Nephron progenitor cell (in vitro differentiated cells): ENCODE data around the gene GNAI2.

Source experiments
- DNase-seq: peaks from one replicate; pipeline ENCODE4 v3.0.0; 2021
- H3K27ac Mint-ChIP-seq: 2 replicates; pipeline ENCODE4 v1.8.0; 2021; ENCODE audit warnings: mild to moderate bottlenecking, moderate library complexity, mixed read lengths
- H3K27me3 Mint-ChIP-seq: 2 replicates; pipeline ENCODE4 v1.8.0; 2021; ENCODE audit warnings: mild to moderate bottlenecking, low read depth, mixed read lengths; ENCODE audit not compliant: poor library complexity
- H3K36me3 Mint-ChIP-seq: 2 replicates; pipeline ENCODE4 v1.8.0; 2021; ENCODE audit warnings: low read depth, mixed read lengths
- H3K4me1 Mint-ChIP-seq: 2 replicates; pipeline ENCODE4 v1.8.0; 2021; ENCODE audit warnings: mixed read lengths
- H3K4me3 Mint-ChIP-seq: 2 replicates; pipeline ENCODE4 v1.8.0; 2021; ENCODE audit warnings: mild to moderate bottlenecking, moderate library complexity, mixed read lengths
- H3K9me3 Mint-ChIP-seq: 2 replicates; pipeline ENCODE4 v1.8.0; 2021; ENCODE audit warnings: mild to moderate bottlenecking, moderate library complexity, mixed read lengths
- TF ChIP-seq, protein P1 (sequence below): fragments of 200-600 bp; sonication (generic); IDR thresholded peaks from 2 replicates; pipeline ENCODE4 v1.5.0; 2021; ENCODE audit warnings: antibody characterized with exemption

GNAI2 gene

DNA sequence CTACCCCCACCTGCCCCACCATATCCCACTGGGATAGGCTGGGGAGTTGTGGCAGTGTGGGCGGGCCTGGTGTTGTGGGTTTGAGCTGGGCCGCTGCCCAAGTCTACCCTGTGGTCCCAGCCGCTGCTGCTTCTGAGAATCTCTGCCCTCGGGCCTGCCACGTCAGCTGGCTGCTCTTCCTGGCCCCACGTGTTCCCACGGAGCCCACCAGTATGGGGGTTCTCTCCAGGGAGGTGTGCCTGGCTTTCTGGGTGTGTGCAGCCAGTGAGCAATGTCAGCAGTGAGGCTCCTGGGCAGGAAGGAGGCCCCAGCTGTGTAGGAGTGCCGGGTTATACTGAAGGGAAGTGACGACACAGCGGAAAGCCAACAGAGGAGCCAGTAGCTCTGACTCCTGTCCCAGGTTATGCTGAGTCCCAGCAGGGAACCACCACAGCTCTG, 10.5 kb downstream of the GNAI2 start:
- DNase-seq: no peak
- Mint-ChIP-seq H3K27ac (peak overlapping the region; percentile 99), H3K27me3 (no peaks in the 10 kb centered on the region), H3K36me3 (peaks cover 4% of the 10 kb centered on the region), H3K9me3 (no peaks in the 10 kb centered on the region), H3K4me3 (peak overlapping the region; percentile 48), H3K4me1 (peaks cover 63% of the 10 kb centered on the region)
- TF ChIP-seq, protein P1, sequence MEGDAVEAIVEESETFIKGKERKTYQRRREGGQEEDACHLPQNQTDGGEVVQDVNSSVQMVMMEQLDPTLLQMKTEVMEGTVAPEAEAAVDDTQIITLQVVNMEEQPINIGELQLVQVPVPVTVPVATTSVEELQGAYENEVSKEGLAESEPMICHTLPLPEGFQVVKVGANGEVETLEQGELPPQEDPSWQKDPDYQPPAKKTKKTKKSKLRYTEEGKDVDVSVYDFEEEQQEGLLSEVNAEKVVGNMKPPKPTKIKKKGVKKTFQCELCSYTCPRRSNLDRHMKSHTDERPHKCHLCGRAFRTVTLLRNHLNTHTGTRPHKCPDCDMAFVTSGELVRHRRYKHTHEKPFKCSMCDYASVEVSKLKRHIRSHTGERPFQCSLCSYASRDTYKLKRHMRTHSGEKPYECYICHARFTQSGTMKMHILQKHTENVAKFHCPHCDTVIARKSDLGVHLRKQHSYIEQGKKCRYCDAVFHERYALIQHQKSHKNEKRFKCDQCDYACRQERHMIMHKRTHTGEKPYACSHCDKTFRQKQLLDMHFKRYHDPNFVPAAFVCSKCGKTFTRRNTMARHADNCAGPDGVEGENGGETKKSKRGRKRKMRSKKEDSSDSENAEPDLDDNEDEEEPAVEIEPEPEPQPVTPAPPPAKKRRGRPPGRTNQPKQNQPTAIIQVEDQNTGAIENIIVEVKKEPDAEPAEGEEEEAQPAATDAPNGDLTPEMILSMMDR: peak; percentile 36

DNA sequence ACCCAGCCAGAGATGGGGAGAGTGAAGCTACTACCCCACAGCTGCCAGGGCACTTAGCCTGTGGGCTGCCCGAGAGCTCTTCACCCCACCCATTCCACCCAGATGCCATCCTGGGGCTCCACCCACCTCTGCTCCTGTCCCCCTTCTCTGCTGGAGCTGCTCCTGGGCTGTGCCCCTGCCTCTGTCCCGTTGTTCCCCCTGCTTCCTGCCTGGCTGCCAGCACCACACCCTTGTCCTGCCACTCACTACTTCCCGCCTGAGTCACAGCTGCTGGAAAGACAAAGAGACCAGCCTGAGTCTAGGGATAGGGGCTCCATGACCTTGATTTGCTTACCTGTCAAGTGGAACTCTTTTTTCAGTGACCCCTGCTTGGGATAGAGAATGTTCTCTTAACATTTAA, 12.4 kb downstream of the GNAI2 start:
- Mint-ChIP-seq H3K9me3 (no peaks in the 10 kb centered on the region), H3K27ac (no peak overlapping the region), H3K4me3 (no peak overlapping the region), H3K4me1 (peaks cover 51% of the 10 kb centered on the region), H3K36me3 (peaks cover 7% of the 10 kb centered on the region), H3K27me3 (no peaks in the 10 kb centered on the region)
- DNase-seq: no peak
- TF ChIP-seq, protein P1: no peak

DNA sequence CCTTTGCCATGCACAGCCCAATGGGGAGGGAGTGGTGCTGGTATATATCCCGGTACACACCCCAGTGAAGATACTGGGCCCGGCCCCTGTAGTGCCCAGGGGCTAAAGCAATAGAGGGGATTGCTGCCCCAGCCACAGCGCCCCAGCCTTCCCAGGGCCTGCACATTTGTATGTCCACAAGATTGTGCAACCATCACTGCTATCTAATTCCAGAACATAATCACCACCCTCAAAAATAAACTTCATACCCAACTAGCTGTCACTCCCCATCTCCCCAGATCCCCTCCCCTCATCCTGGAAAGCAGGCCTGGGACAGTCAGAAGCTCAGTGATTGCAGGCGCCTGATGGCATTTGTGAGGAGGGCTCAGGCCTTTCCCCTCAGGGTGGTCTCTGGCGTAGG, 13.5 kb downstream of the GNAI2 start:
- Mint-ChIP-seq H3K9me3 (no peaks in the 10 kb centered on the region), H3K4me1 (peaks cover 52% of the 10 kb centered on the region), H3K36me3 (peaks cover 8% of the 10 kb centered on the region), H3K27me3 (no peaks in the 10 kb centered on the region), H3K4me3 (no peak overlapping the region), H3K27ac (no peak overlapping the region)
- TF ChIP-seq, protein P1: no peak
- no peak for DNase-seq

DNA sequence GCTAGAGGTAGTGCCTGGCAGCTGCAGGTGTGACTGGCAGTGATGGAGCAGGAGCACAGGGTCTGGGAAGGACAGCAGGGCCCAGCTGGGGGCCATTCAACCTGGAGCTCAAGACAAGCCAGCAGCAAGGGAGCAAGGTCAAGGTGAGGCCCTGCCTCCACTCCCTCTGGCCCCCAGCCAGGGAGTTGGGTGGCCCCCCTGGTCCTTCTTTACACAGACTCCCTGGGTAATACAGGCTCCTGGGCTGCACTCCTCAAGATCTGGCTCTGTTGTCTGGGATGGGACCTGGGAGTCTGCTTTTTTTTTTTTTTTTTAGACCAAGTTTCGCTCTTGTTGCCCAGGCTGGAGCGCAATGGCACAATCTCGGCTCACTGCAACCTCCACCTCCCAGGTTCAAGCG, 14.5 kb downstream of the GNAI2 start:
- TF ChIP-seq, protein P1: no peak
- H3K27ac Mint-ChIP-seq: peak overlapping the region; percentile 48

DNA sequence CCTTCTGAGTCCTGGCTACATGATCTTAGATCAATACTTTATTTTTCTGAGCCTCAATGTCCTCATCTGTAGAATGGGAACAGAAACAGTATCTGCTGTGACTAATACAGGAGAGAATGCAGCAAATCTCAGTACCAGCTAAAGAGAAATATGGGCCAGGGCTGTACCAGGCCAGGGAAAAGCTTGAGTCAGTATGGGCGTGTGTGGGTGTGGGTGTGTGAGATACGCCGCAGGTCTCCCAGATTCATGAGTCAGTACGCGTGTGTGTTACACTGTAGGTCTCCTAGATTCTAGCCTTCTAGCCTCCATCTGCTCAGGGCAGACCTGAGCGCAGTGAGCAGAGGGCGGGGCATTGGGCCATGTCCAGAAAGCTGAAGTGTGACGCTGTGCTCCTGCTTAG, 15.2 kb downstream of the GNAI2 start:
- Mint-ChIP-seq H3K27ac (no peak overlapping the region), H3K4me3 (no peak overlapping the region)

More for the DNA sequence above, 14.5 kb downstream of the GNAI2 start:
- no peak overlapping the region for H3K4me3 Mint-ChIP-seq
- H3K9me3 Mint-ChIP-seq: no peaks in the 10 kb centered on the region
- H3K4me1 Mint-ChIP-seq: peaks cover 44% of the 10 kb centered on the region
- DNase-seq: no peak
- peaks cover 8% of the 10 kb centered on the region for H3K36me3 Mint-ChIP-seq
- no peaks in the 10 kb centered on the region for H3K27me3 Mint-ChIP-seq

More for the DNA sequence above, 15.2 kb downstream of the GNAI2 start:
- TF ChIP-seq, protein P1: no peak
- H3K27me3 Mint-ChIP-seq: no peaks in the 10 kb centered on the region
- H3K4me1 Mint-ChIP-seq: peaks cover 37% of the 10 kb centered on the region
- no peak for DNase-seq
- peaks cover 10% of the 10 kb centered on the region for H3K36me3 Mint-ChIP-seq
- H3K9me3 Mint-ChIP-seq: no peaks in the 10 kb centered on the region
